Calu3 (cell line): Measurements from ENCODE around the gene ALKBH6. TPM values are rescaled to one million over a fixed set of nuclear protein-coding genes. Genes with fewer than 3 reads are reported as not detected.

Source experiments
- Bru-seq: library from RNA; stranded (reverse); fragments of 400-500 nt; gene quantifications from one replicate; lab custom pipeline; 2021; lab: Mats Ljungman, UMichigan
- BruChase-seq, 2 experiments: library from RNA; stranded (reverse); fragments of 400-500 nt; gene quantifications; one replicate each; lab custom pipeline; 2021; lab: Mats Ljungman, UMichigan
- BruUV-seq: library from RNA; stranded (reverse); fragments of 400-500 nt; replicated peaks from 2 replicates; lab custom pipeline; 2021; lab: Mats Ljungman, UMichigan
- CTCF ChIA-PET: fragments of 300-600 bp; sonication (Branson Sonifier 250); formaldehyde crosslinking; loops from one replicate; lab custom pipeline; 2022; ENCODE audit warnings: antibody characterized with exemption; lab: Charles Lee
- DNase-seq: peaks from one replicate; pipeline ENCODE4 v3.0.0; 2022
- H3K27ac Mint-ChIP-seq: one replicate; pipeline ENCODE4 v1.8.0; 2022; ENCODE audit warnings: mixed read lengths; ENCODE audit not compliant: unreplicated experiment
- H3K27me3 Mint-ChIP-seq: one replicate; pipeline ENCODE4 v1.8.0; 2022; ENCODE audit warnings: mixed read lengths; ENCODE audit not compliant: unreplicated experiment
- H3K36me3 Mint-ChIP-seq: one replicate; pipeline ENCODE4 v1.8.0; 2022; ENCODE audit warnings: mild to moderate bottlenecking, moderate library complexity, mixed read lengths; ENCODE audit not compliant: insufficient read depth, unreplicated experiment
- H3K4me1 Mint-ChIP-seq: one replicate; pipeline ENCODE4 v1.8.0; 2022; ENCODE audit warnings: mild to moderate bottlenecking, low read depth, mixed read lengths; ENCODE audit not compliant: unreplicated experiment
- H3K4me3 Mint-ChIP-seq: one replicate; pipeline ENCODE4 v1.8.0; 2022; ENCODE audit warnings: mild to moderate bottlenecking, low read depth, moderate library complexity, mixed read lengths; ENCODE audit not compliant: unreplicated experiment
- H3K9me3 Mint-ChIP-seq: one replicate; pipeline ENCODE4 v1.8.0; 2022; ENCODE audit warnings: low read depth, mixed read lengths; ENCODE audit not compliant: unreplicated experiment
- CTCF ChIP-seq: fragments of 200-600 bp; IDR thresholded peaks from one replicate; pipeline ENCODE4 v1.8.0; 2022; ENCODE audit warnings: antibody characterized with exemption; ENCODE audit not compliant: unreplicated experiment
- intact Hi-C: fragments of 100-400 bp; cut with micrococcal nuclease; formaldehyde crosslinking; loops from one replicate; pipeline ENCODE4 v1.10.0; 2022; ENCODE audit not compliant: unreplicated experiment
- long read RNA-seq: library from polyadenylated mRNA; stranded (forward); transcript quantifications from one replicate; pipeline ENCODE4 v2.0.0, GENCODE V29; 2022
- total RNA-seq: library from RNA; stranded (reverse); gene quantifications from 2 replicates; pipeline ENCODE4 v1.2.3, GENCODE V29; 2022

ALKBH6 gene
- total RNA-seq (52.6 and 56.7 TPM in 2 replicates), Bru-seq, nascent RNA (percentile 69 among the genes with signal in this experiment), BruChase-seq, experiment 1, labeled RNA remaining after a 6-hour chase (percentile 74 among the genes with signal in this experiment), BruChase-seq, experiment 2, labeled RNA remaining after a 2-hour chase (percentile 79 among the genes with signal in this experiment)
- long read RNA-seq, transcript ALKBH6-202 (7 exons, 973 nt): major isoform, 32 of 91 reads
- long read RNA-seq, partial matches to known transcripts: 12 of 91 reads
- long read RNA-seq, other reads (novel, unspliced or antisense): 42 of 91 reads

- TSS peak; percentile 74 for BruUV-seq
- Mint-ChIP-seq H3K4me1 (peaks cover 39% of the 10 kb centered on the region), H3K27me3 (no peaks in the 10 kb centered on the region), H3K4me3 (peak within 1 kb of the TSS; percentile 89), H3K9me3 (no peaks in the 10 kb centered on the region), H3K27ac (peak within 1 kb of the TSS; percentile 81), H3K36me3 (peaks cover 30% of the 10 kb centered on the region)
- peak; percentile 100 for DNase-seq
- no peak for TF ChIP-seq CTCF
- CTCF ChIA-PET: interaction anchor here (0.6 to 1.1 kb wide), 10 partner anchors 13 to 739 kb away, joined by 3 to 7 read pairs (median 4); partner anchors contain the start of genes POLR2I, SDHAF1 and THAP8
- intact Hi-C loops: loop anchor here (5.0 kb wide), 1 partner anchor 38 kb away; the partner anchor contains the start of genes THAP8 and WDR62
These were observed at the start of gene ALKBH6 for GRCh38 chr19:36014012-36014924. TSS of gene ALKBH6 (minus strand) at chr19:36014213. CDS start at chr19:36013397, 816 bp downstream.

GRCh38 chr19:36061367-36061766 is 47.4 kb upstream of the ALKBH6 start:
- BruUV-seq: no TSS peak
- H3K36me3 Mint-ChIP-seq: peaks cover 22% of the 10 kb centered on the region
- no peak for TF ChIP-seq CTCF
- no peak overlapping the region for H3K27ac Mint-ChIP-seq
- no peak overlapping the region for H3K4me3 Mint-ChIP-seq
- H3K27me3 Mint-ChIP-seq: no peaks in the 10 kb centered on the region
- CTCF ChIA-PET: interaction anchor here (1.4 to 1.7 kb wide), 2 partner anchors 9 to 54 kb away, joined by 5 to 7 read pairs; partner anchors contain the start of genes POLR2I and TBCB
- H3K9me3 Mint-ChIP-seq: no peaks in the 10 kb centered on the region
- no peak for DNase-seq
- peaks cover 17% of the 10 kb centered on the region for H3K4me1 Mint-ChIP-seq
- intact Hi-C loops: loop anchor here (5.0 kb wide), 1 partner anchor 111 kb away; no protein-coding TSS in a partner anchor

GRCh38 chr19:36060430-36060829 is 46.4 kb upstream of the ALKBH6 start:
- peaks cover 22% of the 10 kb centered on the region for H3K36me3 Mint-ChIP-seq
- no peaks in the 10 kb centered on the region for H3K27me3 Mint-ChIP-seq

More at GRCh38 chr19:36060430-36060829, 46.4 kb upstream of the ALKBH6 start:
- BruUV-seq: no TSS peak
- no peak overlapping the region for H3K27ac Mint-ChIP-seq
- H3K4me3 Mint-ChIP-seq: no peak overlapping the region
- TF ChIP-seq CTCF: peak; percentile 56
- H3K9me3 Mint-ChIP-seq: no peaks in the 10 kb centered on the region
- intact Hi-C loops: loop anchor here (5.0 kb wide), 1 partner anchor 112 kb away; no protein-coding TSS in a partner anchor
- H3K4me1 Mint-ChIP-seq: peaks cover 26% of the 10 kb centered on the region
- DNase-seq: peak; percentile 64
- CTCF ChIA-PET: interaction anchor here (1.0 to 1.7 kb wide), 3 partner anchors 10 to 55 kb away, joined by 4 to 7 read pairs (median 5); partner anchors contain the start of genes ALKBH6, POLR2I and TBCB
